NAMALWA (cell line): Measurements from ENCODE around the gene TTC33.
"Not testable (repeated sequence)": the region's sequence is repeated elsewhere in the genome, so short reads cannot be mapped to it uniquely, and the experiment has no call there.

Experiments
- DNase-seq: peaks from one replicate; pipeline ENCODE4 v3.0.0-alpha.2; 2015; ENCODE audit warnings: low spot score

The TTC33 gene

GRCh38 chr5:40755407-40756365 is at the start of gene TTC33:
TTC33 (minus strand) TSS chr5:40755961; CDS start chr5:40747018, 8,943 bp downstream.
- DNase-seq, result peak; percentile 97

GRCh38 chr5:40801771-40802562 is 46.2 kb upstream of the TTC33 start:
- no peak for DNase-seq

GRCh38 chr5:40799258-40799657 is 43.5 kb upstream of the TTC33 start:
- DNase-seq, result no peak

GRCh38 chr5:40798801-40799210 is 43.0 kb upstream of the TTC33 start:
- no peak for DNase-seq

GRCh38 chr5:40798012-40798800 is 42.4 kb upstream of the TTC33 start, which contains the start of gene PRKAA1:
PRKAA1 (minus strand) TSS chr5:40798374; CDS start chr5:40798189, 185 bp downstream.
- peak; percentile 93 for DNase-seq

- peak; percentile 85 for DNase-seq
Measured at GRCh38 chr5:40797273-40798011, 41.7 kb upstream of the TTC33 start.

- DNase-seq, result no peak
Measured at GRCh38 chr5:40796487-40796889, 40.7 kb upstream of the TTC33 start.

- DNase-seq, result not testable (repeated sequence)
Measured at GRCh38 chr5:40794877-40795276, 39.1 kb upstream of the TTC33 start.

- DNase-seq, result not testable (repeated sequence)
Measured at GRCh38 chr5:40794340-40794739, 38.6 kb upstream of the TTC33 start.

GRCh38 chr5:40792691-40793090 is 36.9 kb upstream of the TTC33 start:
- not testable (repeated sequence) for DNase-seq

- DNase-seq, result no peak
Measured at GRCh38 chr5:40791715-40792139, 36.0 kb upstream of the TTC33 start.

- no peak for DNase-seq
Measured at GRCh38 chr5:40790947-40791593, 35.3 kb upstream of the TTC33 start.

- DNase-seq, result not testable (repeated sequence)
Measured at GRCh38 chr5:40788941-40789340, 33.2 kb upstream of the TTC33 start.

- DNase-seq, result no peak
Measured at GRCh38 chr5:40787986-40788385, 32.2 kb upstream of the TTC33 start.

GRCh38 chr5:40786664-40787063 is 30.9 kb upstream of the TTC33 start:
- DNase-seq, result not testable (repeated sequence)

- no peak for DNase-seq
Measured at GRCh38 chr5:40784916-40785315, 29.2 kb upstream of the TTC33 start.

- no peak for DNase-seq
Measured at GRCh38 chr5:40784027-40784653, 28.4 kb upstream of the TTC33 start.

- no peak for DNase-seq
Measured at GRCh38 chr5:40781843-40782409, 26.2 kb upstream of the TTC33 start.

- no peak for DNase-seq
Measured at GRCh38 chr5:40780858-40781257, 25.1 kb upstream of the TTC33 start.

- no peak for DNase-seq
Measured at GRCh38 chr5:40780199-40780598, 24.4 kb upstream of the TTC33 start.
